HCT116 (cell line): ENCODE measurements around the gene ADAM17.

Experiments
- CTCF ChIP-seq, 3 experiments: fragments of 200-600 bp in 1 of 3; sonication (generic) in 1 of 3; IDR thresholded peaks in 2 of 3; conservative IDR thresholded peaks in 1 of 3; 2 replicates each; pipeline ENCODE4 v1.5.1; 2012 to 2017; ENCODE audit warnings: low read depth in 2 of 3, low read length in 2 of 3, antibody characterized with exemption in 1 of 3, borderline replicate concordance in 1 of 3, control low read depth in 1 of 3, mild to moderate bottlenecking in 1 of 3, mixed read lengths in 1 of 3, mixed run types in 1 of 3, moderate library complexity in 1 of 3; ENCODE audit not compliant: insufficient read depth in 1 of 3
- EZH2phosphoT487 ChIP-seq: fragments of 200-600 bp; IDR thresholded peaks from 2 replicates; pipeline ENCODE4 v1.6.1; 2018; ENCODE audit warnings: antibody characterized with exemption, borderline replicate concordance
- POLR2AphosphoS5 ChIP-seq: IDR thresholded peaks from 2 replicates; pipeline ENCODE4 v1.6.1; 2011; ENCODE audit warnings: mild to moderate bottlenecking, low read depth, low read length, moderate library complexity
- REST ChIP-seq: IDR thresholded peaks from 2 replicates; pipeline ENCODE4 v1.6.1; 2012; ENCODE audit warnings: low read depth
- YY1 ChIP-seq: IDR thresholded peaks from 2 replicates; pipeline ENCODE4 v1.6.1; 2011; ENCODE audit warnings: low read length, low read depth, moderate library complexity, mild to moderate bottlenecking; ENCODE audit not compliant: insufficient replicate concordance; ENCODE audit errors: extremely low read depth

GRCh38 chr2:9473308-9473984 lies 82.2 kb downstream of the ADAM17 start:
- TF ChIP-seq YY1 = no peak
- TF ChIP-seq CTCF (IDR thresholded peaks at IDR 0.05 in 2 of 3, conservative IDR thresholded peaks at IDR 0.05 in 1 of 3; ENCODE audit: borderline replicate concordance in 1 of 3, insufficient read depth in 1 of 3, low read depth in 2 of 3, low read length in 2 of 3) = peak in 2 of 3 experiments; percentile 32; a peak in 4 of 6 replicates
- TF ChIP-seq POLR2AphosphoS5 = no peak
- TF ChIP-seq EZH2phosphoT487 = no peak
- TF ChIP-seq REST = no peak
